HG03064 (cell line): ENCODE data around the gene ITGAD.

ENCODE experiments used
- ATAC-seq: cut with Tn5 transposase; IDR thresholded peaks from one replicate; pipeline ENCODE4 v1.9.1; 2021; ENCODE audit warnings: low read depth; ENCODE audit not compliant: unreplicated experiment

The ITGAD gene

DNA sequence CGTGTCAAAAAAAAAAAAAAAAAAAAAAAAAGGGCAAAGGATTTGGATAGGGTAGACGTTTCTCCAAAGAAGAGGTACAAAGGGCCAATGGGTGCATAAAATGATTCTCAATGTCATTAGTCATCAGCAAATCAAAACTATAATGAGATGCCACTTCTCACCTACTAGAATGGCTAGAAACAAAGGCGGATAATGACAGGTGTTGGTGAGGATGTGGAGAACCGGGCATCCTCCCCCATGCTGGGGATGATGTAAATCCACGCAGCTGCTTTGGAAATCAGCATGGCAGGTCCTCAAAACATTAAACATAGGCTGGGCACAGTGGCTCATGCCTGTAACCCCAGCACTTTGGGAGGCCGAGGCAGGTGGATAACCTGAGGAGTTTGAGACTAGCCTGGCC is 28.7 kb upstream of the ITGAD start:
- ATAC-seq, result no peak

GRCh38 chr16:31365131-31365865 is 27.8 kb upstream of the ITGAD start:
- no peak for ATAC-seq

DNA sequence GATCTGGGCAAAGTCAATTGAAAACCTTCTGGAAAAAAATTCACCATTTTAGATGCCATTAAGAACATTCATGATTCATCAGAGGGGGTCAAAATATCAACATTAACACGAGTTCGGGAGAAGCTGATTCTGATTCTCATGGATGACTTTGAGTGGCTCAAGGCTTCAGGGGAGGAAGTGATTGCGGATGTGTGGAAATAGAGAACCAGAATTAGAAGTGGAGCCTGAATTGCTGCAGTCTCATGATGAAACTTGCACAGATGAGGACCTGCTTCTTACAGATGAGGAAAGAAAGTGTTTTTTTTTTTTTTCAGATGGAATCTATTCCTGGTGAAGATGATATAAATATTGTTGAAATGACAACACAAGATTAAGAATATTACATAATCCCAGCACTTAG is 25.3 kb upstream of the ITGAD start:
- ATAC-seq, result no peak

- no peak for ATAC-seq
Observed at GRCh38 chr16:31371008-31371407, 22.1 kb upstream of the ITGAD start.

DNA sequence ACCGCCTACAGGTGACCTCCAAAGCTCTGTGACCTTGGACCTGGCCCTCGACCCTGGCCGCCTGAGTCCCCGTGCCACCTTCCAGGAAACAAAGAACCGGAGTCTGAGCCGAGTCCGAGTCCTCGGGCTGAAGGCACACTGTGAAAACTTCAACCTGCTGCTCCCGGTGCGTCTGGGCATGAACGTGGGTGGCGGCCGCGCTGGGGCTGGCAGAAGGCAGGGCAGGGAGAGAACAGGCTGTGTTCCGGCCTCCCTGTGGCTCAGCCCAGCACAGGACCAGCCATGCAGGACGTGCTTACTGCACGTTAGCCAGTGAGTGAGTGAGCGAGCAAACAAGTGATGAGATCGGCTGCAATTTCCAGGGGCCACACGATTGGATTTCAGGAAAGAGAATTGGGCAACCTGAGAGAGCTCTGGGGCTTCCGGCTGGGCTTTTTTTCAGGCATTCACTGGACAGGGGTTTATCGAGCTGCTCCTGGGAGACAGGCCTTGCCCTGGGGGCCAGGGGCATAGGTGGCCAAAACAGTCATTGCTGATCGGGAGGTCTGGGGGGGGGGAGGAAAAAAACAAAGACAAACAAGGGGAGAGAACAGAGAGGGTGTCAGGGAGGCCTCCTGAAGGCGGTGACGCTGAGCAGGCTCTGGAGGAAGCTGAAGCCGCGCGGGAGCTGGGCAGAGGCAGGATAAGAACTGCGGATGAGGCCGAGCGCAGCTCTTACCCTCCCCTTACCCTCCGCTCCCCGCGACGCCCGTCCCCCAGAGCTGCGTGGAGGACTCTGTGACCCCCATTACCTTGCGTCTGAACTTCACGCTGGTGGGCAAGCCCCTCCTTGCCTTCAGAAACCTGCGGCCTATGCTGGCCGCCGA is 21.3 kb upstream of the ITGAD start:
- ATAC-seq, result no peak

GRCh38 chr16:31373235-31373634 is 19.9 kb upstream of the ITGAD start:
- ATAC-seq, result no peak

GRCh38 chr16:31375231-31375630 is 17.9 kb upstream of the ITGAD start:
- ATAC-seq, result no peak

DNA sequence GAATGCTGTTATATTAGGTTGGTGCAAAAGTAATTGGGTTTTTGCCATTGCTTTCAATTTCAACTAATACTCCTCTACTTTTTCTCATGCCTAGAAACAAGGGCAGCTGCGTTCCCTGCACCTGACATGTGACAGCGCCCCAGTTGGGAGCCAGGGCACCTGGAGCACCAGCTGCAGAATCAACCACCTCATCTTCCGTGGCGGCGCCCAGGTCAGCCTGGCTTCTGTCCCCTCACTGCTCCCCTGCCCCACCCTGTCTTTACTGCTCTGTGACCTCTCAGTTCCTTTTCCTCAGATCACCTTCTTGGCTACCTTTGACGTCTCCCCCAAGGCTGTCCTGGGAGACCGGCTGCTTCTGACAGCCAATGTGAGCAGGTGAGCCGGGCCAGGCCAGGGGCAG is 16.4 kb upstream of the ITGAD start:
- no peak for ATAC-seq

DNA sequence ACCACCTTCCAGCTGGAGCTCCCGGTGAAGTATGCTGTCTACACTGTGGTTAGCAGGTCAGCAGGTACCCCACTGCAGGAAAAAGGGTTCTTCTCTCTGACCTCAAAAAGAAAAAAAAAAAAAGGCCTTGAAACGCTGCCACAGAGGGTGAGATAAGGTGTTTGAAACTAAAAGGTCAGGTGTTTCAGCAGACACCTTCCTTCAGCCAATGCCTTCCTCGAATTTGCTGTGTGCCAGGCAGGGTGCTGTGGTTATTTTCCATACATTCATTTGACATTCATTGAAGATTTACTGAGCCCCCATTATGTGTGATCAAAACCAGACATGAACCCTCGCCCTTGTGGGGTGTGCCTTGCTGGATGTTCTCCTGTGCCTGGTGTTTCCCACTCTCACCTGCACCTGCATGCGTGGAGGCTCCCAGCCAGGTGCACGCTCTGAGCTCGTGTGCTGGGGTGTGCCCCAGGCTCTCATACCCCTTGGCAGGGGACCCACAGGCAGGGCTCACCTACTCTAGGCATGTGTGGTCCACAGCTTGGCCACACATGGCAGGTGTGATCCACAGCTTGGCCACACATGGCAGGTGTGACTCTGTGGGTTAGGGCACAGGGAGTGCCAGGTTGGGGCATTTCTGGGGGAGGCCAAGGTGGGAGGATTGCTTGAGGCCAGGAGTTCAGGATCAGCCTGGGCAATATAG is 15.8 kb upstream of the ITGAD start:
- ATAC-seq, result no peak

GRCh38 chr16:31380201-31380600 is 12.9 kb upstream of the ITGAD start:
- ATAC-seq, result no peak

GRCh38 chr16:31382485-31383161 is 10.5 kb upstream of the ITGAD start:
- ATAC-seq, result no peak

DNA sequence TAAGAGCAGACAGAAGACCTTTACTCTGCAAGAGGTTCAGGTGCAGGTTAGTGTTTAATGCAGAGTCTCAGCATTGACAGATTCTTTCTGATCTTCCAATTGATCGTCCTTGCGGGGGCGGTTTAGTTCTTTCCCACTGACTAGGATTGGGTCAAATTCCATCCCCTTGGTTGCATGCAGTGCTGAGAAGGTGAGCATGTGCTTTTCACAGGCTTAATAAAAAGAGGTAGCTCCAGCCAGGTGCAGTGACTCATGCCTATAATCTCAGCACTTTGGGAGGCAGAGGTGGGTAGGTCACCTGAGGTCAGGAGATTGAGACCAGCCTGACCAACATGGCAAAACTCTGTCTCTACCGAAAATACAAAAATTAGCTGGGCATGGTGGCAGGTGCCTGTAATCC is 7.5 kb upstream of the ITGAD start:
- no peak for ATAC-seq

DNA sequence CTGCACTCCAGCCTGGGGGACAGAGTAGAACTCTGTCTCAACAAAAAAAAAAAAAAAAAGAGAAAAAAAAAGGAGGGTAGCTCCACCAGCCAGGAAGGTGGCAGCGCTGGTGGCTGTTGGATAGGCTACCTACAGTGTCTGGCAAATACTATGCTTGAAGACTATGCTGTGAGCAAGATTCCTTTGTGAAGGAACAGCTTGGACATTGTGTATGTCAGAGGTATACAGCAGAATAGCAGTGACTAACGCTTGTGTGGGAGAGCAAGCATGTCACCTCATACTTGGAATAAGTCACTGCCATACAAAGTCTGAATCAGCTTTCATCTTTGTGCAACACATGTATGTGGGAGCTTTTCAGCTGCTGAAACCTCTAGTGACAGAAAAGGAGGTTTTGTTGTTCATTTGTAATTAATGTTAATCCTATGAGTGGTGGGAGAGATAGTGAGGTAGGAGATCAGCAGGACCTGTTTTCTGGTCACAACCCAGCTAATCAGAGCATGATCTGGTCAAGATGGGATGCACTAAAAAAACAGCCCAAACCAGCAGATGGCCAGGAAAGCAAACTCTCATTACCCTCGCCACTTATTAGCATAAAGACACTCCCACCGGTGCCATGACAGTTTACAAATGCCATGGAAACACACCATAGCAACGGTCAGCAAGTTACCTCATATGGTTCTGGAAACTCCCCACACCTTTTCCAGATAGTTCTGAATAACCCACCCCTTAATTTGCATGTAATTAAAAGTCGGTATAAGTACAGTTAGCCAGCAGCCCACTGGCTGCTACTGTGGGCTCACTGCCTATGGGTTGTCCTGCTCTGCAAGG is 6.8 kb upstream of the ITGAD start:
- no peak for ATAC-seq

DNA sequence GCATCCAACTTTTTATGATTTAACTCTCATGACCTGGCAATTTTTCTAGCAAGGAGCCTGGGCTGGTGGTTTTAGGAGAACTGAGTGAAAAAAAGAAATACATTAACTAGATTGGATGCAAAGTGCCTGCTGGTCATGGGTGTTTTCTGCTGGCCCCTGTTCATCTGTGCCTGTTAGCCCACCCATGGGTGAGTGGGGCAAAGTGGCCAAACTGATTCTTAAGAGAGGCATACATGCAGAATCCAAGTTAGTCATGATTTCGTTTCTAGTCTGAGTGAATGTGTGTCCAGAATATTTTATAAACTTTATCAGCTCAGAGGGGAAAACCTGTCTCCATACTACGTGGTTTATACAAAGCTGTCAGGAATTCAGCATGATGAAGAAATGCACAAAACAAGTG is 4.6 kb upstream of the ITGAD start:
- ATAC-seq, result no peak

- no peak for ATAC-seq
Observed at GRCh38 chr16:31390504-31391041, 2.6 kb upstream of the ITGAD start.

DNA sequence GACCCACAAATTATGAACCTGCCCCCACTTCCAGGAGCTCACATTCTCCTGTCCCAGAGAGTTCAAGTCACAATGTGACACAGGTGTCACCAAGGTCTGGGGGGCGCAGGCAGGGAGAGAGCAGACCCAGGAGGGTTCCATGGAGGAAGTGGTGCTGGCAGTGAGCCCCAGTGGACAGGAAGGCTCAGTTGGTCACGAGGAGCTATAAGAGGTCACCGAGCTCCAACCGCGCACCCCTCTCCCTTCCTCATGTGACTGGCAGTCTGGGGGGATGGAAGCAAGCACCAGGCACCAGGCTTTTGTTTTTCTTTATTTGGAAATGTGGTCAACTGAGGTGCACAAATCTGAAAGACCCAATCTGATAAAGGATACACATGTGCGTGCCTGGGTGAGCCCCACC is 2.5 kb downstream of the ITGAD start:
- ATAC-seq, result no peak

DNA sequence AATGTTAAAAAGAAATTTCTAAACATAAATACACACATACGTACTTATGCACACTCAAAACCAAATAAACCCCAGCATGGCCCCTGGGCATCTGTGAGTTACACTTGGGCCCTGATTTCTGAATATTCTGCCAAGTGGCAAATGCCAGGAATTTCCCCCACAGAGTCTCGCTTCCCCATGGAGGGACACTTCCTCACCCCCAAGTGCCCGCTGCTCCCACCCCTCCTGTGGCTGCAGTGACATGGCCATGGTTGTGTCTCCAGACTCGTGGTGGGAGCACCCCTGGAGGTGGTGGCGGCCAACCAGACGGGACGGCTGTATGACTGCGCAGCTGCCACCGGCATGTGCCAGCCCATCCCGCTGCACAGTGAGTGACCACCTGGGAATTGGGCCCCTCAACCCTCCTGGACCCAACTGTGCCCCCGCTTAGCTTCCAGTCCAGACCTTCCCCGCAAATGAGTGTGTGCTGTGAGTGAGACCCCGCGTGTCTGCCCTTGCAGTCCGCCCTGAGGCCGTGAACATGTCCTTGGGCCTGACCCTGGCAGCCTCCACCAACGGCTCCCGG is 4.0 kb downstream of the ITGAD start:
- ATAC-seq, result no peak

GRCh38 chr16:31397701-31398100 is 4.6 kb downstream of the ITGAD start:
- no peak for ATAC-seq

DNA sequence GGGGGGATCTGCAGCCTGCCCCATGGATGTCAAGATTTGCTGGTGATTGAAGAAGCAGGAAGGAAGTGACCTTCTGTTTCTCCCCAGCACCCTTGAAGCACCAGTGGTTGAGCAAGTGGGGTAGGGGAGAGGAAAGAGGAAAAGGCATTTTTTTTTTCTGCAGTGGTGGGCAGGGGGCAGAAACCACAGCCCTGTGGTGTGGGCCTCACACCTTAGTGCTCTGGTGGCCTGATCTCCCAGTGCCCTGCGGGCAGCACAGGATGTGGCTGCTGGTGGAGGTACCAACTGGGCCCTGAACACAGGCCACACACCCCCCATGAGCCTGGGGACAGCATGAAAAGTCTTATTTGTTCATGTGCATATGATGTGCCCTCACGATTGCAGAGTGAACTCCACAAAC is 7.1 kb downstream of the ITGAD start:
- ATAC-seq, result no peak
